Breast epithelium (tissue), 3 donors: ENCODE data around the gene NUDT14.

Experiments
- CTCF ChIP-seq, 3 donors: fragments of 450-650 bp; IDR thresholded peaks; one replicate each; pipeline ENCODE4 v1.5.1; 2016 to 2017; ENCODE audit warnings: antibody characterized with exemption in 3 of 3, mild to moderate bottlenecking in 3 of 3, moderate library complexity in 3 of 3
- POLR2A ChIP-seq: fragments of 450-650 bp; IDR thresholded peaks from one replicate; pipeline ENCODE4 v1.6.1; 2016; ENCODE audit warnings: antibody characterized with exemption, mild to moderate bottlenecking, moderate library complexity
- POLR2AphosphoS5 ChIP-seq, 3 donors: sonication (generic); formaldehyde crosslinking; IDR thresholded peaks; one replicate each; pipeline ENCODE4 v1.6.1; 2017; ENCODE audit warnings: antibody characterized with exemption in 3 of 3

- no peak for TF ChIP-seq CTCF (IDR thresholded peaks at IDR 0.05)
- no peak for TF ChIP-seq POLR2A
- TF ChIP-seq POLR2AphosphoS5 (IDR thresholded peaks at IDR 0.05) = no peak
These were observed 29.0 kb downstream of the NUDT14 start for GRCh38 chr14:105151838-105152793.
